Liver (tissue), 9 donors: ENCODE measurements around the gene ENTPD8. TPM values are rescaled to one million over a fixed set of nuclear protein-coding genes. Genes with fewer than 3 reads are reported as not detected.

Experiments
- DNase-seq: peaks from one replicate; pipeline ENCODE4 v3.0.0-alpha.2; 2017; ENCODE audit warnings: low spot score
- H3K27ac ChIP-seq, 2 donors: one replicate each; pipeline ENCODE4 v1.7.0; 2013; ENCODE audit warnings: inconsistent platforms in 2 of 2, low read length in 2 of 2, control low read depth in 1 of 2, low read depth in 1 of 2, mild to moderate bottlenecking in 1 of 2
- H3K27me3 ChIP-seq, 4 donors: one replicate each; pipeline versions ENCODE4 v1.6.1 to v1.7.0; 2013; ENCODE audit warnings: low read length in 3 of 4, inconsistent platforms in 1 of 4, mild to moderate bottlenecking in 1 of 4, moderate library complexity in 1 of 4; ENCODE audit not compliant: control insufficient read depth in 4 of 4, insufficient read depth in 4 of 4
- H3K36me3 ChIP-seq, 4 donors: one replicate each; pipeline versions ENCODE4 v1.6.1 to v1.7.0; 2013; ENCODE audit warnings: low read length in 3 of 4, mild to moderate bottlenecking in 3 of 4, low read depth in 1 of 4, moderate library complexity in 1 of 4; ENCODE audit not compliant: control insufficient read depth in 4 of 4, insufficient read depth in 3 of 4
- H3K4me1 ChIP-seq, 4 donors: one replicate each; pipeline versions ENCODE4 v1.6.1 to v1.7.0; 2013; ENCODE audit warnings: low read length in 3 of 4, mild to moderate bottlenecking in 3 of 4, moderate library complexity in 1 of 4; ENCODE audit not compliant: control insufficient read depth in 4 of 4, insufficient read depth in 4 of 4
- H3K4me3 ChIP-seq, 3 donors: one replicate each; pipeline versions ENCODE4 v1.6.1 to v1.7.0; 2013; ENCODE audit warnings: low read length in 3 of 3, control low read depth in 1 of 3, low read depth in 1 of 3, mild to moderate bottlenecking in 1 of 3
- H3K9ac ChIP-seq, 2 donors: one replicate each; pipeline ENCODE4 v1.7.0; 2013; ENCODE audit warnings: low read length in 2 of 2, mild to moderate bottlenecking in 2 of 2, moderate library complexity in 2 of 2, control low read depth in 1 of 2, low read depth in 1 of 2
- H3K9me3 ChIP-seq, 4 donors: one replicate each; pipeline versions ENCODE4 v1.6.1 to v1.7.0; 2013; ENCODE audit warnings: low read length in 3 of 4; ENCODE audit not compliant: control insufficient read depth in 4 of 4
- ATF3 ChIP-seq: IDR thresholded peaks from 2 replicates; pipeline ENCODE4 v1.6.1; 2016; ENCODE audit warnings: antibody characterized with exemption
- EGR1 ChIP-seq, 2 donors: IDR thresholded peaks; 2 replicates each; pipeline ENCODE4 v1.6.1; 2016 to 2018; ENCODE audit warnings: antibody characterized with exemption in 2 of 2, low read depth in 2 of 2
- FOXA1 ChIP-seq: IDR thresholded peaks from 2 replicates; pipeline ENCODE4 v1.6.1; 2016; ENCODE audit warnings: antibody characterized with exemption
- FOXA2 ChIP-seq: IDR thresholded peaks from 2 replicates; pipeline ENCODE4 v1.6.1; 2016; ENCODE audit warnings: antibody characterized with exemption
- GABPA ChIP-seq, 2 donors: IDR thresholded peaks in 1 of 2; conservative IDR thresholded peaks in 1 of 2; 2 replicates each; pipeline ENCODE4 v1.6.1; 2016; ENCODE audit warnings: antibody characterized with exemption in 2 of 2, mild to moderate bottlenecking in 1 of 2, moderate library complexity in 1 of 2
- HNF4A ChIP-seq, 2 donors: conservative IDR thresholded peaks; 2 replicates each; pipeline ENCODE4 v1.6.1; 2016; ENCODE audit warnings: antibody characterized with exemption in 2 of 2, mild to moderate bottlenecking in 2 of 2
- HNF4G ChIP-seq: IDR thresholded peaks from 2 replicates; pipeline ENCODE4 v1.6.1; 2016; ENCODE audit warnings: antibody characterized with exemption
- JUND ChIP-seq, 2 donors: IDR thresholded peaks; 2 replicates each; pipeline ENCODE4 v1.6.1; 2016; ENCODE audit warnings: antibody characterized with exemption in 2 of 2
- NR2F2 ChIP-seq: IDR thresholded peaks from 2 replicates; pipeline ENCODE4 v1.6.1; 2016; ENCODE audit warnings: antibody characterized with exemption
- RAD21 ChIP-seq, 2 donors: IDR thresholded peaks; 2 replicates each; pipeline ENCODE4 v1.6.1; 2016; ENCODE audit warnings: antibody characterized with exemption in 2 of 2, mild to moderate bottlenecking in 2 of 2
- REST ChIP-seq: IDR thresholded peaks from 2 replicates; pipeline ENCODE4 v1.6.1; 2016; ENCODE audit warnings: antibody characterized with exemption, mild to moderate bottlenecking
- RXRA ChIP-seq, 2 donors: IDR thresholded peaks; 2 replicates each; pipeline ENCODE4 v1.6.1; 2017 to 2018; ENCODE audit warnings: antibody characterized with exemption in 2 of 2, mild to moderate bottlenecking in 1 of 2
- SP1 ChIP-seq: IDR thresholded peaks from 2 replicates; pipeline ENCODE4 v1.6.1; 2018; ENCODE audit warnings: antibody characterized with exemption, mild to moderate bottlenecking
- TAF1 ChIP-seq: conservative IDR thresholded peaks from 2 replicates; pipeline ENCODE4 v1.6.1; 2016; ENCODE audit warnings: antibody characterized with exemption, mild to moderate bottlenecking
- YY1 ChIP-seq: IDR thresholded peaks from 2 replicates; pipeline ENCODE4 v1.6.1; 2016; ENCODE audit warnings: antibody characterized with exemption, mild to moderate bottlenecking
- WGBS: extraction: QIAGEN DNeasy Blood & Tissue Kit; methylation state at CpG from one replicate; pipeline ENCODE4 v1.1.7; 2013; 5-methylcytosine and 5-hydroxymethylcytosine counted together
- polyA plus RNA-seq, 2 donors: library from polyadenylated mRNA; stranded (reverse) in 1 of 2; unstranded in 1 of 2; fragments of 200-250 nt in 1 of 2; fragments of >200 nt in 1 of 2; fragmentation: Nextera tagmentation in 1 of 2; extraction: Ambion mirVana in 1 of 2; gene quantifications; one replicate each; pipeline versions ENCODE4 v1.2.1 to v1.2.3, GENCODE V29; 2013 to 2015
- total RNA-seq, 2 donors: library from RNA; depleted of rRNA; stranded (reverse); fragments of >200 nt; gene quantifications; one replicate each; pipeline ENCODE4 v1.2.3, GENCODE V29; 2014
- TF ChIP-seq, protein P1 (sequence below): IDR thresholded peaks from 2 replicates; pipeline ENCODE4 v1.6.1; 2016; ENCODE audit warnings: antibody characterized with exemption
- TF ChIP-seq, protein P2 (sequence below): fragments of 150-350 bp; IDR thresholded peaks from 2 replicates; pipeline ENCODE4 v1.5.1; 2017; ENCODE audit warnings: improper control_type of control experiment, low read depth, low read length; ENCODE audit not compliant: missing input control
- TF ChIP-seq, protein P3 (sequence below): IDR thresholded peaks from 2 replicates; pipeline ENCODE4 v1.6.1; 2016; ENCODE audit warnings: antibody characterized with exemption
- donor health status: healthy.
- donor health status: healthy.
- donor health status: healthy.
- donor health status: healthy.
- donor health status: healthy.

The ENTPD8 gene
- total and polyA plus RNA-seq, 4 donors = 1.6 to 6.2 (median 4.9) TPM

- TF ChIP-seq REST (no peak), SP1 (no peak)
Observed at GRCh38 chr9:137439158-137439714, 1.9 kb downstream of the ENTPD8 start (continued).

- 87% methylated on average over 22 of the region's 22 CpGs for WGBS
- DNase-seq = no peak
- Histone ChIP-seq H3K9me3 (no peaks in the 10 kb centered on the region), H3K36me3 (no peaks in the 10 kb centered on the region), H3K27ac (no peak overlapping the region), H3K4me3 (no peak overlapping the region), H3K4me1 (peaks cover 3 to 7% (median 5%) of the 10 kb centered on the region in 4 donors), H3K9ac (no peak overlapping the region), H3K27me3 (no peaks in the 10 kb centered on the region)
- TF ChIP-seq HNF4A (conservative IDR thresholded peaks at IDR 0.05) = no peak
- TF ChIP-seq, protein P1, sequence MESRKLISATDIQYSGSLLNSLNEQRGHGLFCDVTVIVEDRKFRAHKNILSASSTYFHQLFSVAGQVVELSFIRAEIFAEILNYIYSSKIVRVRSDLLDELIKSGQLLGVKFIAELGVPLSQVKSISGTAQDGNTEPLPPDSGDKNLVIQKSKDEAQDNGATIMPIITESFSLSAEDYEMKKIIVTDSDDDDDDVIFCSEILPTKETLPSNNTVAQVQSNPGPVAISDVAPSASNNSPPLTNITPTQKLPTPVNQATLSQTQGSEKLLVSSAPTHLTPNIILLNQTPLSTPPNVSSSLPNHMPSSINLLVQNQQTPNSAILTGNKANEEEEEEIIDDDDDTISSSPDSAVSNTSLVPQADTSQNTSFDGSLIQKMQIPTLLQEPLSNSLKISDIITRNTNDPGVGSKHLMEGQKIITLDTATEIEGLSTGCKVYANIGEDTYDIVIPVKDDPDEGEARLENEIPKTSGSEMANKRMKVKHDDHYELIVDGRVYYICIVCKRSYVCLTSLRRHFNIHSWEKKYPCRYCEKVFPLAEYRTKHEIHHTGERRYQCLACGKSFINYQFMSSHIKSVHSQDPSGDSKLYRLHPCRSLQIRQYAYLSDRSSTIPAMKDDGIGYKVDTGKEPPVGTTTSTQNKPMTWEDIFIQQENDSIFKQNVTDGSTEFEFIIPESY = no peak
- TF ChIP-seq JUND (IDR thresholded peaks at IDR 0.05) = no peak
- TF ChIP-seq FOXA2 = no peak
- TF ChIP-seq GABPA (IDR thresholded peaks at IDR 0.05 in 1 of 2, conservative IDR thresholded peaks at IDR 0.05 in 1 of 2) = no peak
- no peak for TF ChIP-seq YY1
- TF ChIP-seq, protein P2, sequence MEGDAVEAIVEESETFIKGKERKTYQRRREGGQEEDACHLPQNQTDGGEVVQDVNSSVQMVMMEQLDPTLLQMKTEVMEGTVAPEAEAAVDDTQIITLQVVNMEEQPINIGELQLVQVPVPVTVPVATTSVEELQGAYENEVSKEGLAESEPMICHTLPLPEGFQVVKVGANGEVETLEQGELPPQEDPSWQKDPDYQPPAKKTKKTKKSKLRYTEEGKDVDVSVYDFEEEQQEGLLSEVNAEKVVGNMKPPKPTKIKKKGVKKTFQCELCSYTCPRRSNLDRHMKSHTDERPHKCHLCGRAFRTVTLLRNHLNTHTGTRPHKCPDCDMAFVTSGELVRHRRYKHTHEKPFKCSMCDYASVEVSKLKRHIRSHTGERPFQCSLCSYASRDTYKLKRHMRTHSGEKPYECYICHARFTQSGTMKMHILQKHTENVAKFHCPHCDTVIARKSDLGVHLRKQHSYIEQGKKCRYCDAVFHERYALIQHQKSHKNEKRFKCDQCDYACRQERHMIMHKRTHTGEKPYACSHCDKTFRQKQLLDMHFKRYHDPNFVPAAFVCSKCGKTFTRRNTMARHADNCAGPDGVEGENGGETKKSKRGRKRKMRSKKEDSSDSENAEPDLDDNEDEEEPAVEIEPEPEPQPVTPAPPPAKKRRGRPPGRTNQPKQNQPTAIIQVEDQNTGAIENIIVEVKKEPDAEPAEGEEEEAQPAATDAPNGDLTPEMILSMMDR = no peak
- TF ChIP-seq FOXA1 = no peak
- no peak for TF ChIP-seq NR2F2
- no peak for TF ChIP-seq RAD21 (IDR thresholded peaks at IDR 0.05)
- TF ChIP-seq TAF1 = no peak
- no peak for TF ChIP-seq REST
- no peak for TF ChIP-seq EGR1 (IDR thresholded peaks at IDR 0.05; ENCODE audit: low read depth in 2 of 2)
- no peak for TF ChIP-seq HNF4G
- no peak for TF ChIP-seq ATF3
- TF ChIP-seq SP1 = no peak
- TF ChIP-seq, protein P3, sequence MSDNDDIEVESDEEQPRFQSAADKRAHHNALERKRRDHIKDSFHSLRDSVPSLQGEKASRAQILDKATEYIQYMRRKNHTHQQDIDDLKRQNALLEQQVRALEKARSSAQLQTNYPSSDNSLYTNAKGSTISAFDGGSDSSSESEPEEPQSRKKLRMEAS = no peak
- no peak for TF ChIP-seq RXRA (IDR thresholded peaks at IDR 0.05)
Observed at GRCh38 chr9:137438591-137439157, 2.5 kb downstream of the ENTPD8 start.
